Esophagus muscularis mucosa (tissue), 4 donors: ENCODE results near the gene STK24. TPM values are rescaled to one million over a fixed set of nuclear protein-coding genes. Genes with fewer than 3 reads are reported as not detected.

ENCODE experiments used
- DNase-seq: peaks from one replicate; pipeline ENCODE4 v3.0.0-alpha.2; 2017; ENCODE audit errors: extremely low spot score
- H3K27ac ChIP-seq, 4 donors: fragments of 200-600 bp; sonication (generic); replicated peaks in 1 of 4; 1 replicate in 3 of 4; 2 replicates in 1 of 4; pipeline ENCODE4 v1.5.1; 2016 to 2019; ENCODE audit warnings: mild to moderate bottlenecking in 1 of 4
- H3K27me3 ChIP-seq, 4 donors: fragments of 200-600 bp; sonication (generic); one replicate each; pipeline versions ENCODE4 v1.5.1 to v1.6.0; 2016 to 2019
- H3K36me3 ChIP-seq, 4 donors: fragments of 200-600 bp; sonication (generic); one replicate each; pipeline ENCODE4 v1.5.1; 2016 to 2019
- H3K4me1 ChIP-seq, 4 donors: fragments of 200-600 bp; sonication (generic); one replicate each; pipeline ENCODE4 v1.5.1; 2016 to 2019
- H3K4me3 ChIP-seq, 4 donors: fragments of 200-600 bp; sonication (generic); 1 replicate in 2 of 4; 2 replicates in 2 of 4; pipeline ENCODE4 v1.5.1; 2016 to 2019; ENCODE audit warnings: mild to moderate bottlenecking in 4 of 4, moderate library complexity in 1 of 4
- H3K9me3 ChIP-seq, 4 donors: fragments of 200-600 bp; sonication (generic); 1 replicate in 3 of 4; 2 replicates in 1 of 4; pipeline ENCODE4 v1.5.1; 2016 to 2019
- EP300 ChIP-seq: sonication (generic); formaldehyde crosslinking; IDR thresholded peaks from one replicate; pipeline ENCODE4 v1.6.1; 2017; ENCODE audit warnings: antibody characterized with exemption
- POLR2A ChIP-seq: fragments of 450-650 bp; IDR thresholded peaks from one replicate; pipeline ENCODE4 v1.6.1; 2017; ENCODE audit warnings: antibody characterized with exemption, moderate library complexity, mild to moderate bottlenecking, low read depth
- POLR2AphosphoS5 ChIP-seq, 2 donors: sonication (generic); formaldehyde crosslinking; IDR thresholded peaks; one replicate each; pipeline ENCODE4 v1.6.1; 2017; ENCODE audit warnings: antibody characterized with exemption in 2 of 2
- WGBS: methylation state at CpG from one replicate; pipeline ENCODE4 v1.1.5; 2018; 5-methylcytosine and 5-hydroxymethylcytosine counted together
- intact Hi-C: fragments of 100-400 bp; cut with DNase I; formaldehyde crosslinking; loops from one replicate; pipeline ENCODE4 v1.15.1; 2023
- total RNA-seq, 4 donors: library from RNA; depleted of rRNA; stranded (reverse); fragments of >200 nt; gene quantifications; one replicate each; pipeline versions ENCODE4 v1.1.0 to v1.2.1, GENCODE V29; 2016
- TF ChIP-seq, protein P1 (sequence below), 3 experiments: fragments of 200-600 bp in 2 of 3; fragments of 450-650 bp in 1 of 3; sonication (generic) in 2 of 3; IDR thresholded peaks; one replicate each; pipeline ENCODE4 v1.5.1; 2017 to 2019; ENCODE audit warnings: antibody characterized with exemption in 3 of 3, mild to moderate bottlenecking in 2 of 3, moderate library complexity in 1 of 3

STK24 gene
- total RNA-seq, 4 donors from 2014 or later, result 61.9 to 108 (median 96.7) TPM

DNA sequence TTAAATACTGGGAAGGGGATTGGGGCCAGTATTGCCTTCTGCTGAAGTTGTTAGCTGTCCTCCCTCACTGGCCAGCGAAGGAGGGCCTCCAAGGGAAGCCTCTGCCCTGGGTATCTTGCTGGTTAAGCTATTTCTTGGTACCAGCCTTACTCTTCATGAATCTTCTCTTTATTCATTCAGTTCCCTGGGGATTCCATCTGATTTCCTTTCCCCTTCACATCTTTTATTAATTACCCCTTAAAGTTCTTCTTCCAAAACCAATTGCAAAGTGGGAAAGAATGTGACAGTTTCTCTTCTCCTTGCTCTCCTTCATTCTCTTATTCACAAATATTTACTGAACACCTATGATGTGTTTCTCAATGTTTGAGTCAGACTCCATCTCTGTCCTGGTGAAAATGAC lies 36.7 kb upstream of the STK24 start:
- DNase-seq, result no peak
- TF ChIP-seq POLR2A (no peak), EP300 (no peak), POLR2AphosphoS5 (IDR thresholded peaks at IDR 0.05) (no peak)
- TF ChIP-seq, protein P1, sequence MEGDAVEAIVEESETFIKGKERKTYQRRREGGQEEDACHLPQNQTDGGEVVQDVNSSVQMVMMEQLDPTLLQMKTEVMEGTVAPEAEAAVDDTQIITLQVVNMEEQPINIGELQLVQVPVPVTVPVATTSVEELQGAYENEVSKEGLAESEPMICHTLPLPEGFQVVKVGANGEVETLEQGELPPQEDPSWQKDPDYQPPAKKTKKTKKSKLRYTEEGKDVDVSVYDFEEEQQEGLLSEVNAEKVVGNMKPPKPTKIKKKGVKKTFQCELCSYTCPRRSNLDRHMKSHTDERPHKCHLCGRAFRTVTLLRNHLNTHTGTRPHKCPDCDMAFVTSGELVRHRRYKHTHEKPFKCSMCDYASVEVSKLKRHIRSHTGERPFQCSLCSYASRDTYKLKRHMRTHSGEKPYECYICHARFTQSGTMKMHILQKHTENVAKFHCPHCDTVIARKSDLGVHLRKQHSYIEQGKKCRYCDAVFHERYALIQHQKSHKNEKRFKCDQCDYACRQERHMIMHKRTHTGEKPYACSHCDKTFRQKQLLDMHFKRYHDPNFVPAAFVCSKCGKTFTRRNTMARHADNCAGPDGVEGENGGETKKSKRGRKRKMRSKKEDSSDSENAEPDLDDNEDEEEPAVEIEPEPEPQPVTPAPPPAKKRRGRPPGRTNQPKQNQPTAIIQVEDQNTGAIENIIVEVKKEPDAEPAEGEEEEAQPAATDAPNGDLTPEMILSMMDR (IDR thresholded peaks at IDR 0.05), result no peak
- H3K9me3 ChIP-seq, result no peaks in the 10 kb centered on the region
- WGBS, result 100% methylated on average over 1 of the region's 1 CpG
- H3K36me3 ChIP-seq, result no peaks in the 10 kb centered on the region
- no peak overlapping the region for H3K27ac ChIP-seq
- no peak overlapping the region for H3K4me3 ChIP-seq
- H3K4me1 ChIP-seq, result no peaks in the 10 kb centered on the region
- intact Hi-C loops, result no loop called here
- no peaks in the 10 kb centered on the region for H3K27me3 ChIP-seq

DNA sequence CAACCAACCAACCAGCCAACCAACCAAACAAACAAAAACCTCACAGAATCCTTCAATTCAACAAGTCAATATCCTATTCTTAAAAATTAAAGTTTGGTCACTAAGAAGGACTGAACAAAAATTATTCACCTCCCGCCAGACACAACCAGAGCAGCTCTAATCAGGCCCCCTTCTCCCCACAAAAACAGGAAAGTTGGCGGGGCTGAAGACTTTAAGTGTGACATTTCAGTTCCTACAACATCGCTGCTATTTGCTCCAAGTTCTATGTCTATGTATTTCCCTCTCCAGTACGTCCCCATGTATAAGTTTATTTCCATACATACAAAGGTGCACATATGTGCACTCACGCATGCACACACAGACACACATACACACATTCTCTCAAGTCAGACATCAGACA lies 32.8 kb upstream of the STK24 start:
- H3K27ac ChIP-seq, result no peak overlapping the region
- DNase-seq, result no peak
- no peak overlapping the region for H3K4me3 ChIP-seq
- 86% methylated on average over 5 of the region's 5 CpGs for WGBS
- H3K9me3 ChIP-seq, result no peaks in the 10 kb centered on the region
- intact Hi-C loops, result no loop called here
- no peaks in the 10 kb centered on the region for H3K4me1 ChIP-seq
- no peaks in the 10 kb centered on the region for H3K36me3 ChIP-seq
- no peaks in the 10 kb centered on the region for H3K27me3 ChIP-seq
- TF ChIP-seq POLR2AphosphoS5 (IDR thresholded peaks at IDR 0.05), result no peak

DNA sequence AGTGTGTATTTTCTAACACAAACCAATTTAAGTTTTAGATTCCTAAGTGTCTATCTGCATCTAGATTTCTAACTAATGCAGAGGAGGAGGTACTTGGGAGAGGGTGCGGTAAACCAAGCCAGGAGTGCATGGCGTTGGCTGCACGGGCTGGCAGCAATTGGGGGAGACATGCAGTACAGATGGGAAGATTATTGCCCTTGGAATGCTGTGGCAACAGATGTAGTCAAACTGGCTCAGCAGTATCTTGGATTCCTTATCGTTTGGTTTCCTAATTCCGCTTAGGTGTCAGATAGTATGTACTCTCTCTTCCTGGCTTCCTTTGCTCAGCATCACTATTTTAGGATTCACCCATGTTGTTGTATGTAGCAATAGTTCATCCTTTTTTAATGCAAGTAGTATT lies 29.4 kb upstream of the STK24 start:
- 68% methylated on average over 5 of the region's 5 CpGs for WGBS
- no peaks in the 10 kb centered on the region for H3K4me1 ChIP-seq
- DNase-seq, result no peak
- H3K27me3 ChIP-seq, result no peaks in the 10 kb centered on the region
- intact Hi-C loops, result no loop called here
- no peak overlapping the region for H3K27ac ChIP-seq
- no peak overlapping the region for H3K4me3 ChIP-seq
- no peaks in the 10 kb centered on the region for H3K9me3 ChIP-seq
- no peaks in the 10 kb centered on the region for H3K36me3 ChIP-seq
- TF ChIP-seq POLR2AphosphoS5 (IDR thresholded peaks at IDR 0.05) (no peak), POLR2A (no peak), EP300 (no peak)
- TF ChIP-seq, protein P1 (IDR thresholded peaks at IDR 0.05), result no peak

DNA sequence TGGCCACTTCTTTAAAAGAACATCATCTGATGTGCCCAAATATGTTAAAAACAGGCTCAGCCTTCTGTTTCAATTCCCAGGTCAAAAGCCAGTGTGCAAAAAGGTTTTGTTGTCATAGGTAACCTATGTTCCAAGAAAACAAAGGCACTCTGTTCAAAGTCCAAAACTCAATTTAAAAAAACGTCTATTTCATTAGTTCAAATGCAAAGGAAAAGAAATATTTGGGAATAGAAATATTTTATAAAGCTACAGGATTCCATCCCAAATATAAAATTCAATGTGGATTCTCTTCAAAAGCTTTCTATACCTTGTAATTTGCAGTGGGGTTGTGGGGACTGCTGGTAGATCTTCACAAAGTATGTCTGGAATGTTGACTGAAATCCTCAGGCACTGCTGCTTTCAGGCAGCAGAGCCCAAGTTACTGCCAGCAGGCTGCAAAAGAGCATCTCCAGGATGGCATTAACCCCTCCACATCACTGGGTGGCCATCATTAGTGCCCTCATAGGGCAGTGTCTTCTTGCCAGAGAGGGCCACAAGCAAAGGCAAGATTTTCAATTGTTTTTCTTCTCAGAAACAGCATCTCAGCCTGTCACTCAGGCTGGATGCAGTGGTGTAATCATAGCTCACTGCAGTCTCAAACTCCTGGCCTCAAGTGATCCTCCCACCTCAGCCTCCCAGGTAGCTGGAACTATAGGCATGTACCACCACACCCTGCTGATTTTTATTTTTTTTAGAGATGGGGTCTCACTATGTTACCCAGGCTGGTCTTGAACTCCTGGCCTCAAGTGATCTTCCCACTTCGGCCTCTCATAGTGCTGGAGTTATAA lies 22.8 kb upstream of the STK24 start:
- peaks cover 0 to 4% (median 0%) of the 10 kb centered on the region in 4 donors for H3K4me1 ChIP-seq
- H3K36me3 ChIP-seq, result no peaks in the 10 kb centered on the region
- intact Hi-C loops, result no loop called here
- 58% methylated on average over 2 of the region's 2 CpGs for WGBS
- H3K27ac ChIP-seq, result no peak overlapping the region
- H3K4me3 ChIP-seq, result no peak overlapping the region
- no peak for DNase-seq
- H3K27me3 ChIP-seq, result no peaks in the 10 kb centered on the region
- no peak for TF ChIP-seq POLR2AphosphoS5 (IDR thresholded peaks at IDR 0.05)
- no peak for TF ChIP-seq POLR2A
- TF ChIP-seq, protein P1 (IDR thresholded peaks at IDR 0.05), result no peak
- TF ChIP-seq EP300, result no peak
- H3K9me3 ChIP-seq, result no peaks in the 10 kb centered on the region

DNA sequence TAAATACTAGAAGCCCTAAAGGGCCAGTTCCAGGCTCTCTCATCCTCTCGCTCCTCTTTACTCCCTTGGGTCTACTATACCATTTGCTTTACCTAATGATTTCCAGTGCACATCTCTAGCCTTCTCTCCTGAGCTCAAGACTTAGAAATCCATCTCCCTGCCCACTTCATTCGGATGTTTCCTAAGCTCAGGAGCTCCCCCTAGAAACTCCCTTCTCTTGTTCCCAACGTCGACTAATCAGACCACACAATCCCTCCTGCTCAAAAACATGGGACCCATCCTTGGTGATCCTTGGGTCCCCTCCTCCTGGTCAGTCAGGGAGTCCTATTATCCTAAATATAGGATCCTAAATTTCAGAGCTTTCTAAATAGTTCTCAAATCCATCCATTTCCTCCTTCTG lies 21.1 kb upstream of the STK24 start:
- Histone ChIP-seq H3K9me3 (no peaks in the 10 kb centered on the region), H3K4me3 (no peak overlapping the region), H3K27me3 (no peaks in the 10 kb centered on the region), H3K36me3 (no peaks in the 10 kb centered on the region), H3K27ac (no peak overlapping the region), H3K4me1 (peaks cover 0 to 4% (median 0%) of the 10 kb centered on the region in 4 donors)
- DNase-seq, result no peak
- 66% methylated on average over 4 of the region's 4 CpGs for WGBS
- intact Hi-C loops, result no loop called here
- no peak for TF ChIP-seq POLR2AphosphoS5 (IDR thresholded peaks at IDR 0.05)
- no peak for TF ChIP-seq EP300
- TF ChIP-seq POLR2A, result no peak
- TF ChIP-seq, protein P1 (IDR thresholded peaks at IDR 0.05), result no peak
